Activated CD8-positive, alpha-beta memory T cell treated with anti-CD3 and anti-CD28 coated beads for 24 hours (primary cell): ENCODE measurements around the gene TXK.

Experiments
- DNase-seq: peaks from one replicate; pipeline ENCODE4 v3.0.0-alpha.2; 2020

Gene TXK

GRCh38 chr4:48046059-48046458 is 88.0 kb downstream of the TXK start:
- no peak for DNase-seq

- no peak for DNase-seq
Measured at GRCh38 chr4:48044298-48044697, 89.8 kb downstream of the TXK start.

- DNase-seq: no peak
Measured at GRCh38 chr4:48043504-48043903, 90.5 kb downstream of the TXK start.

- DNase-seq: no peak
Measured at GRCh38 chr4:48042979-48043461, 91.0 kb downstream of the TXK start.

GRCh38 chr4:48041535-48042137 is 92.4 kb downstream of the TXK start:
- no peak for DNase-seq

- DNase-seq: no peak
Measured at GRCh38 chr4:48039561-48039960, 94.5 kb downstream of the TXK start.

GRCh38 chr4:48038666-48039065 is 95.4 kb downstream of the TXK start:
- no peak for DNase-seq

GRCh38 chr4:48037117-48037462 is 97.0 kb downstream of the TXK start:
- DNase-seq: no peak

GRCh38 chr4:48035952-48036351 is 98.1 kb downstream of the TXK start:
- no peak for DNase-seq

- peak; percentile 78 for DNase-seq
Measured at GRCh38 chr4:48033825-48034413, 100.1 kb downstream of the TXK start.

- DNase-seq: no peak
Measured at GRCh38 chr4:48033412-48033811, 100.6 kb downstream of the TXK start.

- no peak for DNase-seq
Measured at GRCh38 chr4:48032721-48033120, 101.3 kb downstream of the TXK start.

- no peak for DNase-seq
Measured at GRCh38 chr4:48031802-48032525, 102.1 kb downstream of the TXK start.

GRCh38 chr4:48030470-48030869 is 103.6 kb downstream of the TXK start:
- DNase-seq: no peak

- DNase-seq: no peak
Measured at GRCh38 chr4:48028696-48029095, 105.4 kb downstream of the TXK start.

GRCh38 chr4:48027653-48028052 is 106.4 kb downstream of the TXK start:
- no peak for DNase-seq

- no peak for DNase-seq
Measured at GRCh38 chr4:48025005-48025404, 109.0 kb downstream of the TXK start.

GRCh38 chr4:48024522-48024921 is 109.5 kb downstream of the TXK start:
- DNase-seq: no peak

GRCh38 chr4:48022192-48022799 is 111.8 kb downstream of the TXK start:
- no peak for DNase-seq

GRCh38 chr4:48021100-48021499 is 113.0 kb downstream of the TXK start:
- no peak for DNase-seq

GRCh38 chr4:48018112-48018511 is 115.9 kb downstream of the TXK start:
- DNase-seq: no peak

GRCh38 chr4:48017108-48017571 is 116.9 kb downstream of the TXK start:
- DNase-seq: peak; percentile 76
